Spleen (tissue), 11 donors: ENCODE data around the gene CSH2. TPM values are rescaled to one million over a fixed set of nuclear protein-coding genes. Genes with fewer than 3 reads are reported as not detected.

Experiments
- DNase-seq: peaks from one replicate; pipeline ENCODE4 v3.0.0-alpha.2; 2020
- H3K27ac ChIP-seq, 8 donors: fragments of 200-600 bp; sonication (generic) in 7 of 8; 1 replicate in 4 of 8; 2 replicates in 4 of 8; pipeline versions ENCODE4 v1.5.0 to v1.8.0; 2016 to 2021; ENCODE audit warnings: inconsistent platforms in 4 of 8, mild to moderate bottlenecking in 4 of 8, moderate library complexity in 1 of 8
- H3K27me3 ChIP-seq, 7 donors: fragments of 200-600 bp; sonication (generic) in 6 of 7; replicated peaks in 1 of 7; 1 replicate in 4 of 7; 2 replicates in 3 of 7; pipeline versions ENCODE4 v1.5.0 to v1.8.0; 2016 to 2021; ENCODE audit warnings: inconsistent platforms in 3 of 7, mild to moderate bottlenecking in 1 of 7
- H3K36me3 ChIP-seq, 6 donors: fragments of 200-600 bp; sonication (generic) in 5 of 6; 1 replicate in 4 of 6; 2 replicates in 2 of 6; pipeline versions ENCODE4 v1.5.0 to v1.8.0; 2016 to 2021; ENCODE audit warnings: inconsistent platforms in 2 of 6
- H3K4me1 ChIP-seq, 6 donors: fragments of 200-600 bp; sonication (generic) in 5 of 6; 1 replicate in 3 of 6; 2 replicates in 3 of 6; pipeline versions ENCODE4 v1.5.0 to v1.8.0; 2016 to 2021; ENCODE audit warnings: inconsistent platforms in 3 of 6
- H3K4me3 ChIP-seq, 8 donors: fragments of 200-600 bp; sonication (generic) in 7 of 8; 1 replicate in 4 of 8; 2 replicates in 4 of 8; pipeline versions ENCODE4 v1.5.0 to v1.8.0; 2016 to 2021; ENCODE audit warnings: inconsistent platforms in 4 of 8, mild to moderate bottlenecking in 4 of 8, moderate library complexity in 2 of 8
- H3K9me3 ChIP-seq, 8 donors: fragments of 200-600 bp; sonication (generic) in 7 of 8; 1 replicate in 4 of 8; 2 replicates in 4 of 8; pipeline versions ENCODE4 v1.5.0 to v1.8.0; 2016 to 2021; ENCODE audit warnings: inconsistent platforms in 4 of 8
- POLR2A ChIP-seq, 3 donors: fragments of 450-650 bp; IDR thresholded peaks; one replicate each; pipeline ENCODE4 v1.5.1; 2017; ENCODE audit warnings: antibody characterized with exemption in 3 of 3, mild to moderate bottlenecking in 1 of 3
- POLR2AphosphoS5 ChIP-seq, 3 donors: sonication (generic); formaldehyde crosslinking; IDR thresholded peaks; one replicate each; pipeline ENCODE4 v1.5.1; 2017; ENCODE audit warnings: antibody characterized with exemption in 3 of 3
- WGBS, 5 donors: extraction: QIAGEN DNeasy Blood & Tissue Kit in 3 of 5; methylation state at CpG; one replicate each; pipeline versions ENCODE4 v1.1.5 to v1.1.7; 2013 to 2018; 5-methylcytosine and 5-hydroxymethylcytosine counted together
- intact Hi-C: fragments of 100-400 bp; cut with DNase I; formaldehyde crosslinking; loops from one replicate; pipeline ENCODE4 v1.15.0; 2023; ENCODE audit warnings: low total_unique reads
- polyA plus RNA-seq, 3 donors: library from polyadenylated mRNA; stranded (reverse); fragments of 200-250 nt; gene quantifications; one replicate each; pipeline ENCODE4 v1.2.1, GENCODE V29; 2013
- total RNA-seq, 7 donors: library from RNA; depleted of rRNA in 3 of 7; stranded (reverse); fragments of >200 nt in 3 of 7; fragmentation: NEBNext Ultra II Directional in 4 of 7; extraction: Animal tissue kit (Norgen Biotek cat#: 25700) in 4 of 7; gene quantifications; one replicate each; pipeline versions ENCODE4 v1.1.0 to v1.2.1, GENCODE V29; 2016 to 2021
- TF ChIP-seq, protein P1 (sequence below), 11 experiments: fragments of 200-600 bp in 7 of 11; fragments of 450-650 bp in 4 of 11; sonication (generic) in 4 of 11; IDR thresholded peaks in 8 of 11; conservative IDR thresholded peaks in 3 of 11; 1 replicate in 7 of 11; 2 replicates in 4 of 11; pipeline versions ENCODE4 v1.4.0 to v1.8.0; 2016 to 2021; ENCODE audit warnings: antibody characterized with exemption in 11 of 11, inconsistent platforms in 4 of 11, mild to moderate bottlenecking in 1 of 11
- donor health status: healthy with polysubstance abuse.
- donor health status: DM: no; HTN: no; CAD: no; lungs with moderate emphysema.
- donor health status: DM: no; HTN: no; CAD: no.
- donor health status: Bipolar disorder and iron deficiency.
- donor health status: healthy.
- donor health status: DM: no; HTN: no; CAD: no.
- donor health status: DM: yes; HTN: yes; CAD: no.

CSH2 gene
- total and polyA plus RNA-seq, 10 donors: not detected

DNA sequence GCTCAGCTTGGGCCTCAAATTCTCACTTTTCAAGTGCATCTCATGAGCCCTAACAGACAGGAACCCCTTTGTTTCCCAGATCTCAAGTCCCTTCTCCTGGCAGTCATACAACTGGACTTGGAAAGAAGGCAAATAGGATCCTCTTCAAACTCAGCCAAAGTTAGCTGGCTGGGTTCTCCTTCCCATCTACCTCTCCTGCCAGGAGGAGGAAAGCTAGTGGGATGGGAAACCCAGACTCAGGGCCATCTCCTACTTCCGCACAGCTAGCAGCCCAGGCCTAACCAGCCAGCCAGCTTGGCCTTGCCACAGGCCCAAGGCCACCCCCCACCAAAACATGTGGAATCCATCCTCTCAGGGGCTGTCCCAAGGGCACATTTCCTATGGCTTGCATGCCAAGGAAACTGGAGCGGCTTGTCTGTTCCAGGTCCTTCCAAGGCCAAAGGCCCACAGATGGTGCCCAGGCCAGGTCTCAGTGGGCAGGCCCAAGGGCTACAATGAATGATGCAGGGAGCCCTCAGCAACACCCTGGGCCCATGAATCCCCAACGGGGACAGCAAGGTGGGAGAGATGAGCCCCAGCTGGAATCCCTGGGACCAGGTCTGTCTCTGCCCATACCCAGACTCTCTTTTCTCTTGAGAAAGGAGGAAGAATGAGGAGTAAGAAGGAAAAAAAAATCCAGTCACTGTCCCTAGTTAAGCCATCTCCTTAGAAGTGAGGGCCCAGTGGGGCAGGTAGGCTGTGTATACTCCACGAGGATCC is 32.7 kb downstream of the CSH2 start:
- peak; percentile 76 for DNase-seq
- peaks cover 42 to 85% (median 61%) of the 10 kb centered on the region in 6 donors for H3K4me1 ChIP-seq
- 39 to 62% (median 53%) methylated on average over 3 to 4 of the region's 4 CpGs for WGBS, 5 donors

DNA sequence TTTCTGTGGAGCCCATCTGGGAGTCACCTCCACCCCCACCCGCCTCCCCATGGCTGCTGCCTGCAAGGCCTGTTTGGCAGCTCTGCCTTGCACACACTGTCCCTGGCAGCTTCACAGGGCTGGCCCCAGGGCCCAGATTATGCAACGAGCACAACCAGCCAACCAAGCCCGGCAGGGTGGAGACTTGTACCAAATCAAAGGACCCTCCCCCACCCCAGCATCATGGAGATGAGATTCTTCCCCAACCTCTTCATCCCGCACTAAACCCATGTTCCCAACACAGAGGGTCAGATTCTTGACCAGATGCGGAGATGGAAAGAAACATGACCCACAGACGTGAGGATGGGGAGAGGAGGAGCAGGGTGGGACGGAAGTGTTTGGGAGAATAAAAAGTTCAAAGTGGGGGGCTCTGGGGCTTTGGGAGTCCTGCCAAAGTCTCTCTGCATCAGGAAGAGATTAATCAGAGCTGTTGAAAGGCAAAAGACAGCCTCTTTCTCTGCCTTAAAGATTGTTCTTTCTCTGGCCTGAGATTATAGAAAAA is 34.8 kb downstream of the CSH2 start:
- Histone ChIP-seq H3K36me3 (peaks cover 7 to 48% (median 34%) of the 10 kb centered on the region in 6 donors), H3K4me1 (peaks cover 43 to 92% (median 65%) of the 10 kb centered on the region in 6 donors), H3K9me3 (no peaks in the 10 kb centered on the region), H3K4me3 (peak overlapping the region in 3 of 8 donors; percentile 15 to 91 (median 89)), H3K27me3 (peaks cover 0 to 7% (median 0%) of the 10 kb centered on the region in 7 donors), H3K27ac (peak overlapping the region; percentile 57 to 97 (median 97))
- TF ChIP-seq, protein P1, sequence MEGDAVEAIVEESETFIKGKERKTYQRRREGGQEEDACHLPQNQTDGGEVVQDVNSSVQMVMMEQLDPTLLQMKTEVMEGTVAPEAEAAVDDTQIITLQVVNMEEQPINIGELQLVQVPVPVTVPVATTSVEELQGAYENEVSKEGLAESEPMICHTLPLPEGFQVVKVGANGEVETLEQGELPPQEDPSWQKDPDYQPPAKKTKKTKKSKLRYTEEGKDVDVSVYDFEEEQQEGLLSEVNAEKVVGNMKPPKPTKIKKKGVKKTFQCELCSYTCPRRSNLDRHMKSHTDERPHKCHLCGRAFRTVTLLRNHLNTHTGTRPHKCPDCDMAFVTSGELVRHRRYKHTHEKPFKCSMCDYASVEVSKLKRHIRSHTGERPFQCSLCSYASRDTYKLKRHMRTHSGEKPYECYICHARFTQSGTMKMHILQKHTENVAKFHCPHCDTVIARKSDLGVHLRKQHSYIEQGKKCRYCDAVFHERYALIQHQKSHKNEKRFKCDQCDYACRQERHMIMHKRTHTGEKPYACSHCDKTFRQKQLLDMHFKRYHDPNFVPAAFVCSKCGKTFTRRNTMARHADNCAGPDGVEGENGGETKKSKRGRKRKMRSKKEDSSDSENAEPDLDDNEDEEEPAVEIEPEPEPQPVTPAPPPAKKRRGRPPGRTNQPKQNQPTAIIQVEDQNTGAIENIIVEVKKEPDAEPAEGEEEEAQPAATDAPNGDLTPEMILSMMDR (IDR thresholded peaks at IDR 0.05 in 8 of 11, conservative IDR thresholded peaks at IDR 0.05 in 3 of 11): no peak
- TF ChIP-seq POLR2AphosphoS5 (IDR thresholded peaks at IDR 0.05) (peak; percentile 66 to 74 (median 73)), POLR2A (IDR thresholded peaks at IDR 0.05) (peak in 1 of 3 donors; percentile 4)
- DNase-seq: peak; percentile 75
- intact Hi-C loops: no loop called here
- WGBS, 5 donors: 41 to 48% (median 42%) methylated on average over 6 to 7 of the region's 7 CpGs

More for the DNA sequence above, 32.7 kb downstream of the CSH2 start:
- Histone ChIP-seq H3K36me3 (peaks cover 0 to 27% (median 15%) of the 10 kb centered on the region in 6 donors), H3K9me3 (no peaks in the 10 kb centered on the region), H3K27ac (peak overlapping the region; percentile 91 to 97 (median 97)), H3K27me3 (peaks cover 0 to 7% (median 0%) of the 10 kb centered on the region in 7 donors), H3K4me3 (peak overlapping the region; percentile 60 to 91 (median 84))
- TF ChIP-seq POLR2A (IDR thresholded peaks at IDR 0.05): no peak
- TF ChIP-seq, protein P1 (IDR thresholded peaks at IDR 0.05 in 8 of 11, conservative IDR thresholded peaks at IDR 0.05 in 3 of 11): no peak
- peak in 2 of 3 donors; percentile 37 to 73 for TF ChIP-seq POLR2AphosphoS5 (IDR thresholded peaks at IDR 0.05)
- intact Hi-C loops: no loop called here

DNA sequence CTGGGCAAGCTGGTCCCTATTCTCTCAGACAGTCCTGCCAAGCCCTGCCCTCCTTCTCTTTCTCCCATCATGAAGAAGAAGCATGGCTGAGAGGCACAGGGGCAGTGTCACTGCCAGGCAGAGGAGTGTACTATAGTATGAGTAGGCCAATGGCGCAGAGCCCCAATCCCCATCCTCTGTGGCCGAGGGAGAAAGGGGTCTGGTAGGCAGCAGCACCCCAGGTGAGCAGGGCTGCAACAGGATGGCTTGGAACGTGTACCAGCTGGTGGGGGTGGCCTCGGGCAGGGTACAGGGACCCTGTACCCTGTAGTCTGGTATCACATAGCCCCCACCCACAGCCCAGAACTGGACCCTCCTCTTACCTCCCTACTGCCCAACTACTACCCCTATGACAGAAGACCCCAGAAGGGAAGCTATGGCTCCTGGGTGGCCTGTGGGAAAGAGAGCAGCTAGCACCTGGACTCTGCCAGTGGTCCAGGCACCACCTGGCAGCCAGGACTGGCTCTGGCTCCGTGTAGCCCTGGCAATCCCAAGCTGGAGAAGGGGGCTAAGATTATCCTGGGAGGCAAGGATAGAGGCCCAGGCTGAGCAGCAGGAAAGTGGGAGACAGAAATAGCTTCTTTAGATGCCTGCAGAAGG is 35.4 kb downstream of the CSH2 start:
- Histone ChIP-seq H3K4me1 (peaks cover 43 to 88% (median 62%) of the 10 kb centered on the region in 6 donors), H3K27ac (peak overlapping the region in 6 of 8 donors; percentile 38 to 97 (median 97)), H3K27me3 (peaks cover 0 to 7% (median 0%) of the 10 kb centered on the region in 7 donors), H3K4me3 (peak overlapping the region in 1 of 8 donors; percentile 91), H3K9me3 (no peaks in the 10 kb centered on the region), H3K36me3 (peaks cover 7 to 54% (median 41%) of the 10 kb centered on the region in 6 donors)
- intact Hi-C loops: no loop called here
- WGBS, 5 donors: 83 to 89% (median 85%) methylated on average over 5 of the region's 5 CpGs
- peak; percentile 67 for DNase-seq
- TF ChIP-seq, protein P1 (IDR thresholded peaks at IDR 0.05 in 8 of 11, conservative IDR thresholded peaks at IDR 0.05 in 3 of 11): no peak
- TF ChIP-seq POLR2AphosphoS5 (IDR thresholded peaks at IDR 0.05) (no peak), POLR2A (IDR thresholded peaks at IDR 0.05) (no peak)
